HG03280 (cell line): ENCODE measurements around the gene CCL14.
"Not testable (repeated sequence)": the region's sequence is repeated elsewhere in the genome, so short reads cannot be mapped to it uniquely, and the experiment has no call there.

Source experiments
- ATAC-seq: cut with Tn5 transposase; IDR thresholded peaks from one replicate; pipeline ENCODE4 v1.9.1; 2021; ENCODE audit warnings: mild to moderate bottlenecking, moderate library complexity; ENCODE audit not compliant: unreplicated experiment

Gene CCL14

GRCh38 chr17:35995346-35995745 lies 8.8 kb upstream of the CCL14 start:
- ATAC-seq = not testable (repeated sequence)

- no peak for ATAC-seq
Measured at GRCh38 chr17:35991075-35991474, 4.5 kb upstream of the CCL14 start.

- no peak for ATAC-seq
Measured at GRCh38 chr17:35988164-35988563, 1.6 kb upstream of the CCL14 start.

GRCh38 chr17:35984140-35984539 lies 2.4 kb downstream of the CCL14 start:
- no peak for ATAC-seq

GRCh38 chr17:35982409-35983191 lies 3.9 kb downstream of the CCL14 start:
- ATAC-seq = no peak

GRCh38 chr17:35981908-35982330 lies 4.6 kb downstream of the CCL14 start:
- no peak for ATAC-seq

GRCh38 chr17:35981246-35981645 lies 5.3 kb downstream of the CCL14 start, which contains the start of gene CCL16:
TSS of gene CCL16 (minus strand) at chr17:35981497. CDS start at chr17:35981420, 77 bp downstream.
- no peak for ATAC-seq

GRCh38 chr17:35978346-35978745 lies 8.2 kb downstream of the CCL14 start:
- ATAC-seq = no peak

- ATAC-seq = no peak
Measured at GRCh38 chr17:35977509-35977908, 9.0 kb downstream of the CCL14 start.

- ATAC-seq = no peak
Measured at GRCh38 chr17:35973333-35974260, 12.9 kb downstream of the CCL14 start.

- ATAC-seq = no peak
Measured at GRCh38 chr17:35972945-35973332, 13.6 kb downstream of the CCL14 start.

GRCh38 chr17:35972535-35972934 lies 14.0 kb downstream of the CCL14 start:
- no peak for ATAC-seq

GRCh38 chr17:35972066-35972465 lies 14.5 kb downstream of the CCL14 start:
- ATAC-seq = no peak

- no peak for ATAC-seq
Measured at GRCh38 chr17:35969558-35970380, 16.8 kb downstream of the CCL14 start.

GRCh38 chr17:35968520-35969054 lies 17.9 kb downstream of the CCL14 start:
- ATAC-seq = no peak

- ATAC-seq = no peak
Measured at GRCh38 chr17:35965272-35965671, 21.3 kb downstream of the CCL14 start.

GRCh38 chr17:35963663-35964062 lies 22.9 kb downstream of the CCL14 start:
- no peak for ATAC-seq

GRCh38 chr17:35953720-35954119 lies 32.8 kb downstream of the CCL14 start:
- ATAC-seq = no peak

- ATAC-seq = no peak
Measured at GRCh38 chr17:35949401-35949800, 37.1 kb downstream of the CCL14 start.

- no peak for ATAC-seq
Measured at GRCh38 chr17:35948092-35948491, 38.4 kb downstream of the CCL14 start.

- ATAC-seq = no peak
Measured at GRCh38 chr17:35947156-35947585, 39.4 kb downstream of the CCL14 start.
